Kidney glomerular epithelial cell (primary cell): ENCODE measurements around the gene PALLD.

Experiments used
- DNase-seq: peaks from one replicate; lab custom pipeline; 2025; lab: John Stamatoyannopoulos, UW

The PALLD gene

GRCh38 chr4:168524897-168525296 is 28.0 kb downstream of the PALLD start:
- no peak for DNase-seq

- no peak for DNase-seq
Observed at GRCh38 chr4:168527560-168527959, 30.7 kb downstream of the PALLD start.

DNA sequence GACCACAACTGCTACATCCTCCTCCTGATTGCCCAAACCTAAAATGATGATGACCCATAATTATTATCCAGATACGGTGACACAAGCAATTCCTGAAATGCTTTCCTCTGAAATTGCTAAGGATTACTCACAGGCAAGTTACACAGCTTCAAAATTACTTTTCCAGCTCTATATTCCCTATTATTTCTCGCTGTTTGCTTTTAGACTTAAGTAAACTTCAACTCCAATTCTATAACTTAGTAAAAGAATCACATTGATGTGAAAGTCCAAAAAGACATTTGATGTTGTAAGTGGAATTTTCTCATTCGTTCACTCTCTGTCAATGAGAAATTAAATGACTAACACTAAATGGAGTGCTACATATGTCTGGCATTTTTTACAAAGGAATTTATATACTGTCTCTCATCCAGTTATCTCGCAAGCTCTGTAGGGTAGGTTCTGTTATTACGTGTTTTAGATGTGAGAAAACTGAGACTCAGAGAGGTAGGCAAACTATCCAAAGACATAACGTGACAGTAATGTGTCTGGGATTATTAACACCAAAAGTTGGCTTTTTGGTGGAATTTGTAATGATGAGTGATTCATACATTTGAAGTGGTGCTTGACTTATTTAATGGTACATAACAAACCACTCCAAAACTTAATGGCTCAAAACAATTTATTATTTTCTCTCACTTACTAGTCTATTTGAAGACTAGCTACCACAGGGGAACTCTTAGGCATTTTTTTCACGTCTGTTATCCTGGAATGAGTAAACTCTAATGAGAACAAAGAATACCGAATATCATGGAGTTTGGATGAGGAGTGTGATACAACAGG is 31.5 kb downstream of the PALLD start:
- peak; percentile 52 for DNase-seq

DNA sequence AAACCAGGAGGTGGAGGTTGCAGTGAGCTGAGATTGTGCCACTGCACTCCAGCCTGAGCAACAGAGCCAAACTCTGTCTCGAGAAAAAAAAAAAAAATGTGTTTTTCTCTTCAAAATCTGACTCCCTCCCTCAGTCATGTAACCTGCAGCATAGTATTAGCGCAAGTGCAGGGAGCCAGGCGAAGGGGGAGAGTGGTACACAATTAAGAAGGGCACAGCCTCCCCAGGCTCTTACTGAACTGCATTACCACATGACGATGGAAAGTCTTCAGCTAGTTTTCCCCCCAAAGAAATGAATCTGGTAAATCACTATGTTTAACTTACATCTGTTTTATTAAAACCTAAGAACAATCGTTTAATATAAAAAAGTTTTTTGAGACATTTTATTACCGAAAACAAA is 32.4 kb downstream of the PALLD start:
- no peak for DNase-seq

DNA sequence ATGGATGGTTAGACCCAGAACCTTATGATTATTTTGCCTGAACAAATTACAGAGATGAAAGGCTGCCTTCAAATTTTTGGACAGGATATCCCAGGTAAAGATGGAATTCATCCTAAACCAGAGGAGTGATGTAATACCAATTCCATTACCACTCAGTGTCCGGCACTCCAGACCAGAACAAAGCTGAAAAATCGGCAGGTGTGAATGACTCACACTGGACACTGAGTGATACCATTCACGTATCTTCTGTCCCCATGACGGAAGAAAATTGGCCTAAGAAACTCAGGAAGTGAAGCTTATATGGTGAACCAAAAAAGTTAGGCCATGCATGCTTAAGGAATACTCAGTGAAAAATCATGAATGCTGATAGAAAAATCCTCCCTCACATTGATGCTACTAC is 34.5 kb downstream of the PALLD start:
- DNase-seq: no peak

DNA sequence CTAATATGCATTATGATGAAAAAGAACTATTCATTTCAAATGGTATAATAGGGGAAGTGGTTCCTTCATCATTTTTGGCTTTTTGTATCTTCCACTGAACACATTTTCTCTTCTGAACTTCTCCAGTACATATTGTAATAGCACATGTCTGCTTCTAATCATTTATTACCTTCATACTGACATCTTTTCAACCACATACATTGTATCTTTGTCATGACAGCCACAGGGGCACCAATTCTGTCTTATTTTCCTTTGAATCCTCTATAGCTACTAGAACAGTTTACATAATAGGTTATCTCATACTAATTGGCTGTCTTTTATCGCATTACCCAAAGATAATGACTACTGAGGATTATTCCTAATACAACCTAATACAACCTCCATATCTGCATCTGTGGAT is 37.7 kb downstream of the PALLD start:
- DNase-seq: no peak

DNA sequence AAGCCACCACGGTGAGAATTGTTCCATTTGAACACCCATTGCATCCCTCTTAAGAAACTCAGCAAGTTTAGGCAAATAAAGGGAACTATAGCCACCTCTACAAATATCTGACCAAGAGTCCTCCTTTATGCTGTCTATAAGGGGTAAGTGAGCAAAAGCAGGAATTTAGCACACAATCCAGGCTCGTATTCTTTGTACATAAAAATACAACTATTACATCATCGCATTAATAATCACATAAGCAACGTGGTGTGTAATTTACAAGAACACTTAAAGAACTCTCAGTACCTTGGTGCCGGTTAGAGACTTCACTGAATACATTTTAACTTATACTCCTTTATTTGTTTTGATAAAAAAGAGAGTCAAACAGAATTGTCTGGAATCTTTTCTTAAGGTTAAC is 38.8 kb downstream of the PALLD start:
- no peak for DNase-seq

- DNase-seq: no peak
Observed at GRCh38 chr4:168536448-168536847, 39.6 kb downstream of the PALLD start.

GRCh38 chr4:168537086-168537485 is 40.2 kb downstream of the PALLD start:
- no peak for DNase-seq

- no peak for DNase-seq
Observed at GRCh38 chr4:168537571-168537970, 40.7 kb downstream of the PALLD start.

DNA sequence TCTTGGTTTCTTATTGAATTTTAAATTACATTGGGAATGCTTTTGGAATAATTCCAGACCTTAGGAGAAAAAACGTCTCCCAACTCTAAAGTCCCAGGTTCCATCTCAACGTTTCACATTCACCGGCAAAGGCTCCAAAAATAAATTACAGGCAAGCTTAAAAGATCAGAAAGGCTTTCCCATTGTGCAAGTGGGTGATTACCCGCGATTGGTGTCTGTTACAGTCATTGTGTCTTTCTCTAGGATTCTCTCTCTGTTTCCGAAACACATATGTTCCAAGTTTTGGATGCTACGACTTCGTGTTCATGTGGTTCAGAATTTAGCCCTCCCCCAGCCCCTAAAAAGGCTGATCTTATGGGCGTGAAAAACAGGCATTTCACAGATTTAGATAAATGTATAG is 41.8 kb downstream of the PALLD start:
- DNase-seq: no peak

DNA sequence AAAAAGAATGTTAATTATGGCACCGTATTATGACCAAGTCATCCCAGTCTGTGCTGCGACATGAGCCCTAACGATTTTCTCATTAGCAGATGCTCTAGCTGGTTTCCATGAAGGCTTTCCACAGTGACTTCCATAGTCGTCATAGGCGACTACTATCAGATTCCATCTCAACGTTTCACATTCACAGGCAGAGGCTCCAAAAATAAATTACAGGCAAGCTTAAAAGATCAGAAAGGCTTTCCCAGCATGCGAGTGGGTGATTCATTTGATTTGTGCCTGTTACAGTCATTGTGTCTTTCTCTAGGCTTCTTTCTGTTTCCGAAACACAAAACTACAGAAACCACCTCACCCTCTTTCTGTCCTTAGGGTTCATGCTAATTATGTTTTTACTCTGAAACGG is 43.2 kb downstream of the PALLD start:
- DNase-seq: no peak

GRCh38 chr4:168540503-168541265 is 43.8 kb downstream of the PALLD start:
- DNase-seq: no peak

DNA sequence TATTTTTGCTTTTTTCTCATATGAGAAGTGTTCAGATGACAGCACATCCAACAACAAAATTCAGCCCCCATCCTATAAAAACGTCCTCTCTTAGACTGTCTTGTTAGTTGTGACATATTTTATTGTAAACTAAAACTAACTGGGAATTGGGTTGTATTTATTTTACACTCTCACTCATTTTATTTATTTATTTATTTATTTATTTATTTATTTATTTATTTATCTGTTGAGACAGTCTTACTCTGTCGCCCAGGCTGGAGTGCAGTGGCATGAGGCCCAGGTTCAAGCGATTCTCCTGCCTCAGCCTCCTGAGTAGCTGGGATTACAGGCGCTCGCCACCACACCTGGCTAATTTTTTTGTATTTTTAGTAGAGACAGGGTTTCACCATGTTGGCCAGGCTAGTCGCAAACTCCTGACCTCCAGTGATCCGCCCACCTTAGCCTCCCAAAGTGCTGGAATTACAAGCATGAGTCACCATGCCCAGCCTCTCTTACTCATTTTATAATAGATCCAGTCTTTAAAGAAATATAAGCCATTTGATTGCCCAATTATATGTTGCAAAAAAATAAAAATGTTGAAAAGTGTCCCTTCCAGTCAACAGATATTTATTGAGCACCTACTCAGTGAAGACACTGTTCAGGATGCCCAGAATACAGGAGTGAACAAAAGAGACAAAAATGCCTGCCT is 44.6 kb downstream of the PALLD start:
- peak; percentile 7 for DNase-seq

GRCh38 chr4:168549143-168549542 is 52.3 kb downstream of the PALLD start:
- DNase-seq: no peak

GRCh38 chr4:168550064-168550766 is 53.4 kb downstream of the PALLD start:
- no peak for DNase-seq

GRCh38 chr4:168551211-168551610 is 54.4 kb downstream of the PALLD start:
- peak; percentile 71 for DNase-seq

GRCh38 chr4:168551945-168552695 is 55.3 kb downstream of the PALLD start:
- DNase-seq: no peak

DNA sequence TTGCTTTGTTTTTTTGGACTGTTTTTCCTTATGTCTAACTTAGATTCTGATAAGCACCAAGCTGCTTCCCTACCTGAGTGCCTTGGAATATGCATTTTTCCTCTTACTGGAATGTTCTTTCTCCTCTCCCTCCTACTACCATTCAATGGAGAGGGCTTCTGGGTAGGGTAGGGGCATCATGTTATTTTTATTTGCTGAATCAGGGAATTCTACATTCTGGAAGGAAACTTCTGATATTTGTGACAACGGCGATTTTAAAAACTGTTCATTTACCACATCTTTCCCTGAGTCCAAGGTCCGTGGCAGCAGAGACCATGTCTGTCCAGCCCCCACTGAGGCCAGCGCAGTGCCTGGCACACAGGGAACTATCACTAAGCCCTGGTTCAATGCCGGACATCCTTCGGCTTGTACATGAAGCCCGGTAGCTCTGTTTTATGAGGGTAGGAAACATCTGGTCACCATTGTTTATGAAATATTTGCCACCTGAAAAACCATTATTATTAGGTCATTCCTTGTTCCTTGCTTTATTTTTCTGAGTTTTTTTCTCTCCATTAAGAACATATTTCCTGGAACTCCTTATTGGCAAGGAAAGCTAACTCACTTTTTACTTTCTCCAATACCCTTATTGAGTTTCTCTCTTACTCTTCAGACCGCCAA is 57.0 kb downstream of the PALLD start:
- no peak for DNase-seq

DNA sequence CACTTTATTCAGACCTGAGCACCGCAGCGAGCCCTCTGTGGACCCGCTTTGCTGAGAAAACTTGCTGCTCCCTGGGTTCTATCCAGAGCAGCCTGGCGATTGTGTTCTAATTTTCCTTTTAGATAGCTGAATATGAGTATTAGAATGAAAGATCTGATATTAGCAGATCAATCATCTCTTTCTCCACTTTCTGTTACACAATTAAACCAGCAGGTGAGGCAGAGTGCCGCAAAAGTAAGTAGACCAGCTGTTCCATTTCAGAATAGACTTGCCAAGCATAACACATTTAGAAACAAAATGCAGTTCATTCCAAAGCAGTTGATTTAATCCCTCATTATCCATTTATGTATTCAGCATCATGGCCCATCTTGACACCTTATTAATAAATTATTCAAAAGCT is 58.6 kb downstream of the PALLD start:
- no peak for DNase-seq

- DNase-seq: no peak
Observed at GRCh38 chr4:168557658-168558057, 60.8 kb downstream of the PALLD start.
